Measurements from ENCODE around the gene TMEM79.

The TMEM79 gene

DNA sequence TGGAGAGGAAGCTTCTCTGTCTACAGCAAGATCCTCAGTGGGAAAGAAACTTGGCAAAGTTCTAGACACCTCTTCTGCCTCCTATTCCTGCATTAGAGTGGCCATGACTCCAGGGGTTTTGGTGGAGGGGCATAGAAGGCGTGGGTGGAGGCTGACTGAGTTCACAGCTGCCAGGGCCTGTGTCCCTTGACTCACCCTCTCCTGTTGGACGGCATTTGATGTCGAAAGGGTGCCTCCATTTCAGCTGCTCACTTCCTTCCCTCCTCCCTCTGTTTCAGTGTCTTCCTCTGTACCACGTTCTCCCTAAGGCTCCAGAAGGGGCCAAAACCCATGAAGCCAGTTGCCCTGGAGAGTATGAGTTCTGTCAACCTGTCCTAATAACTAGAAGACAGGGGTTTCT is 632 bp downstream of the TMEM79 start:
- TF ChIP-seq, protein P1, sequence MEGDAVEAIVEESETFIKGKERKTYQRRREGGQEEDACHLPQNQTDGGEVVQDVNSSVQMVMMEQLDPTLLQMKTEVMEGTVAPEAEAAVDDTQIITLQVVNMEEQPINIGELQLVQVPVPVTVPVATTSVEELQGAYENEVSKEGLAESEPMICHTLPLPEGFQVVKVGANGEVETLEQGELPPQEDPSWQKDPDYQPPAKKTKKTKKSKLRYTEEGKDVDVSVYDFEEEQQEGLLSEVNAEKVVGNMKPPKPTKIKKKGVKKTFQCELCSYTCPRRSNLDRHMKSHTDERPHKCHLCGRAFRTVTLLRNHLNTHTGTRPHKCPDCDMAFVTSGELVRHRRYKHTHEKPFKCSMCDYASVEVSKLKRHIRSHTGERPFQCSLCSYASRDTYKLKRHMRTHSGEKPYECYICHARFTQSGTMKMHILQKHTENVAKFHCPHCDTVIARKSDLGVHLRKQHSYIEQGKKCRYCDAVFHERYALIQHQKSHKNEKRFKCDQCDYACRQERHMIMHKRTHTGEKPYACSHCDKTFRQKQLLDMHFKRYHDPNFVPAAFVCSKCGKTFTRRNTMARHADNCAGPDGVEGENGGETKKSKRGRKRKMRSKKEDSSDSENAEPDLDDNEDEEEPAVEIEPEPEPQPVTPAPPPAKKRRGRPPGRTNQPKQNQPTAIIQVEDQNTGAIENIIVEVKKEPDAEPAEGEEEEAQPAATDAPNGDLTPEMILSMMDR (IDR thresholded peaks at IDR 0.05; ENCODE audit: low read depth, low read length) = no peak
- no peak overlapping the region for H3K4me3 ChIP-seq (replicated peaks in 1 of 2; ENCODE audit: low read depth in 2 of 2, low read length in 2 of 2)
- peak in 1 of 2 donors; percentile 17 for DNase-seq (ENCODE audit: low read depth in 2 of 2)

- H3K4me3 ChIP-seq (replicated peaks in 1 of 2; ENCODE audit: low read depth in 2 of 2, low read length in 2 of 2) = no peak overlapping the region
- DNase-seq (ENCODE audit: low read depth in 2 of 2) = no peak
- TF ChIP-seq, protein P1 (IDR thresholded peaks at IDR 0.05; ENCODE audit: low read depth, low read length) = no peak
Measured at GRCh38 chr1:156285437-156285836, 1.3 kb downstream of the TMEM79 start.

- DNase-seq (ENCODE audit: low read depth in 2 of 2) = no peak
- TF ChIP-seq, protein P1 (IDR thresholded peaks at IDR 0.05; ENCODE audit: low read depth, low read length) = no peak
- H3K4me3 ChIP-seq (replicated peaks in 1 of 2; ENCODE audit: low read depth in 2 of 2, low read length in 2 of 2) = no peak overlapping the region
Measured at GRCh38 chr1:156286061-156286460, 1.9 kb downstream of the TMEM79 start.

DNA sequence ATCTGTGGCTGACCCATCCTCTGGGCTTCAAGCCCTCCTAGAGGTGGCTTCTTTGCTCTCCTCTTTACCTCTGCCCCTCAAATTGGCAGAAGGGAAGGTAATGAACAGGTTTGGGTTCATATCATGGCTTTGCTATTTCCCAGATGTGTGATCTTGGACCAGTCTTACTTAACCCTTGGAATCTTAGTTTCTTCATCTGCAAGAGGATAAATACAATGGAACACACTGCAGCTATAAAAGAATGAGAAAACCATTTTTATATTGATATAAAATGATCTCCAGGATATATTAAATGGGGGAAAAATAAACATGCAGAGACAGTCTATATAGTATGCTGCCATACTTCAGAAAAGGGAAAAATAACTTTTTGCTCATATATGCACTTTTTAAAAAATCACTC is 5.7 kb downstream of the TMEM79 start:
- no peak overlapping the region for H3K4me3 ChIP-seq (replicated peaks in 1 of 2; ENCODE audit: low read depth in 2 of 2, low read length in 2 of 2)
- TF ChIP-seq, protein P1 (IDR thresholded peaks at IDR 0.05; ENCODE audit: low read depth, low read length) = no peak
- DNase-seq (ENCODE audit: low read depth in 2 of 2) = no peak

GRCh38 chr1:156291226-156292061 is 7.3 kb downstream of the TMEM79 start:
- H3K4me3 ChIP-seq (replicated peaks in 1 of 2; ENCODE audit: low read depth in 2 of 2, low read length in 2 of 2) = peak overlapping the region; percentile 46 to 53
- TF ChIP-seq, protein P1 (IDR thresholded peaks at IDR 0.05; ENCODE audit: low read depth, low read length) = no peak
- DNase-seq (ENCODE audit: low read depth in 2 of 2) = peak; percentile 80 to 86

GRCh38 chr1:156293098-156293434 is 8.9 kb downstream of the TMEM79 start:
- H3K4me3 ChIP-seq (replicated peaks in 1 of 2; ENCODE audit: low read depth in 2 of 2, low read length in 2 of 2) = no peak overlapping the region
- TF ChIP-seq, protein P1 (IDR thresholded peaks at IDR 0.05; ENCODE audit: low read depth, low read length) = no peak
- DNase-seq (ENCODE audit: low read depth in 2 of 2) = no peak

GRCh38 chr1:156293895-156294294 is 9.8 kb downstream of the TMEM79 start:
- TF ChIP-seq, protein P1 (IDR thresholded peaks at IDR 0.05; ENCODE audit: low read depth, low read length) = no peak
- DNase-seq (ENCODE audit: low read depth in 2 of 2) = no peak
- H3K4me3 ChIP-seq (replicated peaks in 1 of 2; ENCODE audit: low read depth in 2 of 2, low read length in 2 of 2) = no peak overlapping the region
